GM18951 (cell line): ENCODE results near the gene SCD5.

Source experiments
- POLR2A ChIP-seq: IDR thresholded peaks from 4 replicates; pipeline ENCODE4 v1.6.1; 2011; ENCODE audit warnings: mild to moderate bottlenecking; ENCODE audit not compliant: insufficient read length, insufficient read depth; ENCODE audit errors: extremely low read depth
- in situ Hi-C: fragments of 300-500 bp; cut with MboI; formaldehyde crosslinking; loops from one replicate; pipeline ENCODE4 v1.12.0; 2022; ENCODE audit warnings: low sequenced_read_pairs, mixed read lengths, inconsistent platforms; ENCODE audit not compliant: unreplicated experiment

SCD5 gene

DNA sequence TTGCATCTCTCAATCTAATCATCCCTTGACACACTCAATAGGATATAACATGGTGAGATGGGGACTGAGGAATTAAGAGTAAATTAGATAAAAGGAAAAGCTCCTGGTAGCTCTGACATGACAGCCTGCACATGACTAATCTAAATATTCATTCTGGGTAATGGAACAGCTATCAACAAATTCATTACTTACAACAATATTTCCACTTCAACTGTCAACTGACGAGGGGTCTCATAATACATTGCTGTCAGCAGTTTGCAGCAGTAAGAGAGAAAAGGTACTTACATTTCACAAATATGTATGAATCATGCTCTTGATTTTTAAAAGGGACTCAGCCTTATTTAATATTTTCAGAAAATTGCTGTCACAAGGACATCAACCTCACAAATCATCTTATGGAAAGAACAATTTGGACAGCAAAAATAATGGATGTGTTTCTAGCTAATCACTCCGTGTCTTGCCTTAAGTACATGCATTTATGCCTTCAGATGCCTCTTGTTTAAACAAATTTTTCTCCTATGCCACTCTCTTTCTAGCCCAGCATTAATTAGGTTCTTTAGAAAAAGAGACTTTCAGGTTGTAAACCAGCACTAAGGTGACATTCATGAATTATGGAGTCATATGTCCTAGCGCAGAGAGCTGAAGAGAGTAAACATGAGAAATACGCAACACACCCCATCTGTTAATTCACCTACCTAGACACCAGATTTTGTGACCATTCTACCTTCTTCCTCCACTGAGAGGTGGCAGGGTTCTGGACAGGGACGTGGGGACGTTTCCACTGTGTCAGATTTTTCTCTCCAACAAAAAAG, 137.2 kb downstream of the SCD5 start:
- in situ Hi-C loops: no loop called here
- no peak for TF ChIP-seq POLR2A

GRCh38 chr4:82652062-82652461, 146.5 kb downstream of the SCD5 start:
- in situ Hi-C loops: no loop called here
- TF ChIP-seq POLR2A: no peak

DNA sequence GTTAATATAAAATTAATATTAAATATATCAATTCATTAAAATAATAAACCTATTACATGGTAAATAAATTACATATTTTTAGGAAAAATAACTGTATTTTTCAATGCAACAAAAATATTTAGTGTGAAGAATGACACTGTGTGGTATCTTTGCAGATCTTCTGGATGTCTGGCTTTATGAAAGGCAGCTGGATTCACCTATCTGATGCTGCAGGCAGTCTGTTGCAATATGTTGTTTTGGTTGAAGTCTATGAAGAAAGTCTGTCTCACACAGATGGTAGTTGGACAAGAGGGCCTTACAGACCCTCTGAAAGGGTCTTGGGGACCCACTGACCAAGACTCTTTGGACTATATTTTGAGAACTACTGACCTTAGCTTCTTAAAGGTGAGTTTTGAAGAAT, 147.7 kb downstream of the SCD5 start:
- in situ Hi-C loops: no loop called here
- TF ChIP-seq POLR2A: no peak

- in situ Hi-C loops: no loop called here
Observed at GRCh38 chr4:82648356-82648755, 150.2 kb downstream of the SCD5 start.

DNA sequence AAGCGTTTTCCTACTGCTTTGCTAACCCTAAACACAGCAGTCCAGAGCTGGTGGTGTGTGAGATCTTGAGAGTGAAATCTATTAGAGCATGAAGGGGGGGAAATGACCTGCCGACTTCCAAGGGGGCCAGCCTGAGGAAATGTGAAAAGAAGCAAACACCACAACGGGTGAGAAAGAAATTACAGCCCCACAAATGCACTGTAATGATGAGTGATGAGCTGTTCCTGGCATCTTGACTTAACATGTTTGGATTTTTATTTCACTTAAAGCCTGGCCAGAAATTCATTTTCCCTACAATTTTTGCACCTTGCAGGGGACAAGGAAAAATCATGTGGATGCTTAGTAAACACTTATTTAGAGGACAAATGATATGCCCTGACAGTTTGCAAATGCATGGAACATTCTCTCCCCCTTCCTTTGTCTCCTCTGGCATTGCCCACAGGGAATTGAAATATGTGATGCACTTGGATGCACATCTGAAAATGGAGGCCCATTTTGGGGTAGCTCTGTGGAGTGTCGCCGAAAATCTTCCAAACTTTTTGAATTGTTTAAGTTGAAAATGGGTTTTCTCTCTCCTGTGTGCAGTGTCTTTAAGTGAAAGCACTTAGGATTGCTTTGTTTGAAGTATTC, 152.5 kb downstream of the SCD5 start:
- no peak for TF ChIP-seq POLR2A
- in situ Hi-C loops: no loop called here

More at GRCh38 chr4:82648356-82648755, 150.2 kb downstream of the SCD5 start:
- no peak for TF ChIP-seq POLR2A

DNA sequence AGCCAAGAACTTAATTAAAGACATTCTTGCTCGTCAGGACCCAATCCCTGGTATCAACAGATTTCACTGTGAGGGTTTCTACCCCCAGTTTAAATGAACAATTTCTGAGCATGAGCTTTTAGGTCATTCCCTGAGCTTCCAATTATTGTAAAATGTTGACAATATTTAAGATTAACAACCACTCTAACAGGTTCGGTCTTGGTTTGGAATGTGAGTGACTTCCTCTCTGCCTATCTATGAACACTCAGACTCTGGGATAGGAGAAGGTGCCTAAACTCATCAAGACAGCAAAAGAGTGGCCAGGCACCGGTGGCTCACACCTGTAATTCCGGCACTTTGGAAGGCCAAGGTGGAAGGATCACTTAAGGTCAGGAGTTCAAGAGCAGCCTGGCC, 153.9 kb downstream of the SCD5 start:
- no peak for TF ChIP-seq POLR2A
- in situ Hi-C loops: no loop called here

- TF ChIP-seq POLR2A: no peak
- in situ Hi-C loops: no loop called here
Observed at GRCh38 chr4:82643994-82644733, 154.4 kb downstream of the SCD5 start.

- no peak for TF ChIP-seq POLR2A
- in situ Hi-C loops: no loop called here
Observed at GRCh38 chr4:82642331-82642730, 156.3 kb downstream of the SCD5 start.

DNA sequence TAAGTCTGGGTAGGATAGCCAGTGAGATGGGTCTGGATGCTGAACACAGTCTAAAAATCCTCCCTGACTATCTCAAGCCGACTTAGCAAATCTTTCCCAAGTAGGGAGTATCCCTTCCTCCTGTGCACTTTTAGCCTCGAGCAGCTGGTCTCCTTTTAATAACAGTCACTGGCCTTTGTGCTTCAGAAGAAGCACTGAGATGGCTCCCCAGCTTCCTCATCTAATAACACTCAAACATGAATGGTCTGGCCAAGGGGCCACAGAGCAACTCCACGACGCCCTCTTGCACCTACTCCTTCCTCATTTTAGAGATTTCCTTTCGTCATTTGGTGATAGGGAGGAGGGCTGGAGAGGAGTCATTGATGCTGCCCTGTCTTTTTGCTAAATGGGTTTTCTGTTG, 158.1 kb downstream of the SCD5 start:
- TF ChIP-seq POLR2A: no peak
- in situ Hi-C loops: no loop called here

- in situ Hi-C loops: no loop called here
- TF ChIP-seq POLR2A: no peak
Observed at GRCh38 chr4:82639971-82640370, 158.6 kb downstream of the SCD5 start.

- in situ Hi-C loops: no loop called here
- no peak for TF ChIP-seq POLR2A
Observed at GRCh38 chr4:82638479-82638878, 160.1 kb downstream of the SCD5 start.

DNA sequence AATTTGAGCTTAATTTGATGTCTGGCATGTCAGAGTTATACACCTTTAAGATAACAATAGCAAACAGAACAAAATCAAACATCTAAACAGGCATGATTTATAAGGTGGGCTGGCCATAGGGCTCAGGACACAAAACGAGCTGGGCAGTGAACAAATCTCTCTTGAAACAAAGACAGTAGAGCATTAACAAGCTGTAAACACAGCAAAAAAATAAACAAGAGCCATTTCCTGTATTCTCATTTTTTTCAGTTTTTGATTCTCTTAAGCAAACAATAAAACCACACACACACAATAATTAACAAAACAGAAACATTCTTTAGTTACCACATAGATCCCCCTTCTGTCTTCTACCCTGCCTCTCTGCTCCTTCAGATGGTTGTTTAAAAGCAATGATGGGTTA, 168.5 kb downstream of the SCD5 start:
- TF ChIP-seq POLR2A: no peak
- in situ Hi-C loops: no loop called here

GRCh38 chr4:82629238-82630000, 169.2 kb downstream of the SCD5 start:
- in situ Hi-C loops: no loop called here
- no peak for TF ChIP-seq POLR2A
